ENCODE data around the gene EZH1.

The EZH1 gene

DNA sequence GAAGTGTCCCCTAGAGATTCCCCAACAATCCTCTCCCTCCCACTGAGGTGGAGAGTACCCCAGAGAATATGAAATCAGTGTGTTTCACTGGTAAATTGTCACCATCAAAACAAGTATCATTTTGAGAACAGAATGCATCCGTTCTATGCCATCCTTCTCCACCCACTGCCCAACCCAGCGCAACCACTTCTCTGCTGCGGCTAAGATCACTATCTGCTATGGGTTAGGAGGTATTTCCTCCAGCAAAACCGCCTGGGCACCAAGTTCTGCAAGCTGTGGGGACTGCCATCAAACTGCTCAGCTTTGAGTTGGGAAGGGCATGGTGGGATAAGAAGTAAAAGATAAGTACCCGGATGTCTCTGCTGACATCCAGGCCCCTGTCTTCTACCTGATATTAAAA lies 38.1 kb downstream of the EZH1 start:
- peaks cover 39 to 66% of the 10 kb centered on the region in 2 experiments for H3K36me3 ChIP-seq (ENCODE audit: control insufficient read depth in 1 of 2, insufficient read depth in 2 of 2, low read length in 2 of 2)
- H3K23ac ChIP-seq (ENCODE audit: low read length), result no peak overlapping the region
- H3K9ac ChIP-seq (ENCODE audit: low read length), result no peak overlapping the region
- no peak overlapping the region for H2AFZ ChIP-seq (ENCODE audit: insufficient read depth, low read length, poor library complexity)
- no peaks in the 10 kb centered on the region for H3K27me3 ChIP-seq (ENCODE audit: insufficient read depth, low read length)
- DNase-seq, result no peak
- no peak overlapping the region for H3K27ac ChIP-seq (ENCODE audit: low read depth, low read length)
- no peak overlapping the region for H3K18ac ChIP-seq (ENCODE audit: low read length)
- no peak overlapping the region for H3K4ac ChIP-seq (ENCODE audit: low read depth, low read length)
- no CpG with 5 or more reads among the region's 5 CpGs for WGBS (ENCODE audit: extremely low coverage, insufficient coverage, insufficient read length)
- no peaks in the 10 kb centered on the region for H3K4me1 ChIP-seq (ENCODE audit: control insufficient read depth in 1 of 2, insufficient read depth in 2 of 2, low read length in 2 of 2)
- H4K12ac ChIP-seq (ENCODE audit: low read depth, low read length), result no peak overlapping the region
- no peaks in the 10 kb centered on the region for H3K79me2 ChIP-seq (ENCODE audit: control insufficient read depth, insufficient read depth, low read length, poor library complexity)
- H2BK12ac ChIP-seq (ENCODE audit: low read length), result no peak overlapping the region
- no peak overlapping the region for H4K8ac ChIP-seq (ENCODE audit: low read depth, low read length)
- H3K9me3 ChIP-seq (ENCODE audit: insufficient read depth, low read depth, low read length), result no peaks in the 10 kb centered on the region
- H2BK5ac ChIP-seq (ENCODE audit: low read depth, low read length, poor library complexity), result no peak overlapping the region
- H2BK120ac ChIP-seq (ENCODE audit: insufficient read depth, low read length, poor library complexity), result no peak overlapping the region
- no peak overlapping the region for H4K91ac ChIP-seq (ENCODE audit: low read depth, low read length)
- no peak overlapping the region for H3K14ac ChIP-seq (ENCODE audit: low read length)
- no peaks in the 10 kb centered on the region for H3K79me1 ChIP-seq (ENCODE audit: low read length)
- H3K4me2 ChIP-seq (ENCODE audit: low read length), result no peak overlapping the region
- H3K4me3 ChIP-seq (ENCODE audit: low read depth, low read length), result no peak overlapping the region
- no peak overlapping the region for H2AK5ac ChIP-seq (ENCODE audit: low read length)

GRCh38 chr17:42704837-42705494 lies 39.9 kb downstream of the EZH1 start:
- Histone ChIP-seq H2BK5ac (ENCODE audit: low read depth, low read length, poor library complexity) (no peak overlapping the region), H3K23ac (ENCODE audit: low read length) (no peak overlapping the region), H2AK5ac (ENCODE audit: low read length) (no peak overlapping the region), H3K4me2 (ENCODE audit: low read length) (no peak overlapping the region), H2BK12ac (ENCODE audit: low read length) (no peak overlapping the region), H4K12ac (ENCODE audit: low read depth, low read length) (no peak overlapping the region), H3K14ac (ENCODE audit: low read length) (no peak overlapping the region), H3K79me1 (ENCODE audit: low read length) (no peaks in the 10 kb centered on the region), H3K27ac (ENCODE audit: low read depth, low read length) (no peak overlapping the region), H3K27me3 (ENCODE audit: insufficient read depth, low read length) (no peaks in the 10 kb centered on the region), H3K4ac (ENCODE audit: low read depth, low read length) (no peak overlapping the region), H2BK120ac (ENCODE audit: insufficient read depth, low read length, poor library complexity) (no peak overlapping the region), H3K18ac (ENCODE audit: low read length) (no peak overlapping the region), H3K79me2 (ENCODE audit: control insufficient read depth, insufficient read depth, low read length, poor library complexity) (no peaks in the 10 kb centered on the region), H4K8ac (ENCODE audit: low read depth, low read length) (no peak overlapping the region), H3K4me3 (ENCODE audit: low read depth, low read length) (no peak overlapping the region), H3K36me3 (ENCODE audit: control insufficient read depth in 1 of 2, insufficient read depth in 2 of 2, low read length in 2 of 2) (peaks cover 39 to 64% of the 10 kb centered on the region in 2 experiments), H3K9ac (ENCODE audit: low read length) (no peak overlapping the region), H2AFZ (ENCODE audit: insufficient read depth, low read length, poor library complexity) (no peak overlapping the region), H4K91ac (ENCODE audit: low read depth, low read length) (no peak overlapping the region), H3K9me3 (ENCODE audit: insufficient read depth, low read depth, low read length) (no peaks in the 10 kb centered on the region), H3K4me1 (ENCODE audit: control insufficient read depth in 1 of 2, insufficient read depth in 2 of 2, low read length in 2 of 2) (no peaks in the 10 kb centered on the region)
- WGBS (ENCODE audit: extremely low coverage, insufficient coverage, insufficient read length), result no CpG with 5 or more reads among the region's 8 CpGs
- DNase-seq, result no peak

GRCh38 chr17:42704490-42704836 lies 40.4 kb downstream of the EZH1 start:
- H3K4ac ChIP-seq (ENCODE audit: low read depth, low read length), result no peak overlapping the region
- H3K4me2 ChIP-seq (ENCODE audit: low read length), result no peak overlapping the region
- no peak overlapping the region for H3K23ac ChIP-seq (ENCODE audit: low read length)
- DNase-seq, result no peak
- no peaks in the 10 kb centered on the region for H3K27me3 ChIP-seq (ENCODE audit: insufficient read depth, low read length)
- no peak overlapping the region for H4K8ac ChIP-seq (ENCODE audit: low read depth, low read length)
- no peak overlapping the region for H3K18ac ChIP-seq (ENCODE audit: low read length)
- peaks cover 39 to 60% of the 10 kb centered on the region in 2 experiments for H3K36me3 ChIP-seq (ENCODE audit: control insufficient read depth in 1 of 2, insufficient read depth in 2 of 2, low read length in 2 of 2)
- H3K14ac ChIP-seq (ENCODE audit: low read length), result no peak overlapping the region
- H3K27ac ChIP-seq (ENCODE audit: low read depth, low read length), result no peak overlapping the region
- H3K4me1 ChIP-seq (ENCODE audit: control insufficient read depth in 1 of 2, insufficient read depth in 2 of 2, low read length in 2 of 2), result no peaks in the 10 kb centered on the region
- H3K9me3 ChIP-seq (ENCODE audit: insufficient read depth, low read depth, low read length), result no peaks in the 10 kb centered on the region
- no peaks in the 10 kb centered on the region for H3K79me2 ChIP-seq (ENCODE audit: control insufficient read depth, insufficient read depth, low read length, poor library complexity)
- no peak overlapping the region for H3K9ac ChIP-seq (ENCODE audit: low read length)
- no peak overlapping the region for H2AFZ ChIP-seq (ENCODE audit: insufficient read depth, low read length, poor library complexity)
- no peak overlapping the region for H2AK5ac ChIP-seq (ENCODE audit: low read length)
- no peak overlapping the region for H4K91ac ChIP-seq (ENCODE audit: low read depth, low read length)
- H3K4me3 ChIP-seq (ENCODE audit: low read depth, low read length), result no peak overlapping the region
- no peaks in the 10 kb centered on the region for H3K79me1 ChIP-seq (ENCODE audit: low read length)
- no CpG with 5 or more reads among the region's 5 CpGs for WGBS (ENCODE audit: extremely low coverage, insufficient coverage, insufficient read length)
- no peak overlapping the region for H2BK12ac ChIP-seq (ENCODE audit: low read length)
- H2BK5ac ChIP-seq (ENCODE audit: low read depth, low read length, poor library complexity), result no peak overlapping the region
- no peak overlapping the region for H4K12ac ChIP-seq (ENCODE audit: low read depth, low read length)
- no peak overlapping the region for H2BK120ac ChIP-seq (ENCODE audit: insufficient read depth, low read length, poor library complexity)

- no peak overlapping the region for H4K91ac ChIP-seq (ENCODE audit: low read depth, low read length)
- no peak overlapping the region for H2AK5ac ChIP-seq (ENCODE audit: low read length)
- H3K4me1 ChIP-seq (ENCODE audit: control insufficient read depth in 1 of 2, insufficient read depth in 2 of 2, low read length in 2 of 2), result no peaks in the 10 kb centered on the region
- H3K27ac ChIP-seq (ENCODE audit: low read depth, low read length), result no peak overlapping the region
- no peak overlapping the region for H2BK12ac ChIP-seq (ENCODE audit: low read length)
- H4K8ac ChIP-seq (ENCODE audit: low read depth, low read length), result no peak overlapping the region
- no peak overlapping the region for H3K4me3 ChIP-seq (ENCODE audit: low read depth, low read length)
- no CpG with 5 or more reads among the region's 11 CpGs for WGBS (ENCODE audit: extremely low coverage, insufficient coverage, insufficient read length)
- no peak overlapping the region for H3K18ac ChIP-seq (ENCODE audit: low read length)
- H3K4me2 ChIP-seq (ENCODE audit: low read length), result no peak overlapping the region
- no peaks in the 10 kb centered on the region for H3K9me3 ChIP-seq (ENCODE audit: insufficient read depth, low read depth, low read length)
- H3K14ac ChIP-seq (ENCODE audit: low read length), result no peak overlapping the region
- no peaks in the 10 kb centered on the region for H3K27me3 ChIP-seq (ENCODE audit: insufficient read depth, low read length)
- H2BK5ac ChIP-seq (ENCODE audit: low read depth, low read length, poor library complexity), result no peak overlapping the region
- H3K79me1 ChIP-seq (ENCODE audit: low read length), result no peaks in the 10 kb centered on the region
- H3K79me2 ChIP-seq (ENCODE audit: control insufficient read depth, insufficient read depth, low read length, poor library complexity), result no peaks in the 10 kb centered on the region
- no peak overlapping the region for H3K4ac ChIP-seq (ENCODE audit: low read depth, low read length)
- no peak overlapping the region for H2BK120ac ChIP-seq (ENCODE audit: insufficient read depth, low read length, poor library complexity)
- H2AFZ ChIP-seq (ENCODE audit: insufficient read depth, low read length, poor library complexity), result no peak overlapping the region
- no peak overlapping the region for H4K12ac ChIP-seq (ENCODE audit: low read depth, low read length)
- no peak for DNase-seq
- no peak overlapping the region for H3K23ac ChIP-seq (ENCODE audit: low read length)
- H3K9ac ChIP-seq (ENCODE audit: low read length), result no peak overlapping the region
- H3K36me3 ChIP-seq (ENCODE audit: control insufficient read depth in 1 of 2, insufficient read depth in 2 of 2, low read length in 2 of 2), result peaks cover 31 to 48% of the 10 kb centered on the region in 2 experiments
Observed at GRCh38 chr17:42702446-42702845, 42.4 kb downstream of the EZH1 start.

All from trophoblast cell (in vitro differentiated cells and primary cell).